Measurements from ENCODE around the gene BABAM2. TPM values are rescaled to one million over a fixed set of nuclear protein-coding genes. Genes with fewer than 3 reads are reported as not detected.

The BABAM2 gene
- total RNA-seq, 4 donors from 2014 or later, result 35.0 to 70.5 (median 51.5) TPM

DNA sequence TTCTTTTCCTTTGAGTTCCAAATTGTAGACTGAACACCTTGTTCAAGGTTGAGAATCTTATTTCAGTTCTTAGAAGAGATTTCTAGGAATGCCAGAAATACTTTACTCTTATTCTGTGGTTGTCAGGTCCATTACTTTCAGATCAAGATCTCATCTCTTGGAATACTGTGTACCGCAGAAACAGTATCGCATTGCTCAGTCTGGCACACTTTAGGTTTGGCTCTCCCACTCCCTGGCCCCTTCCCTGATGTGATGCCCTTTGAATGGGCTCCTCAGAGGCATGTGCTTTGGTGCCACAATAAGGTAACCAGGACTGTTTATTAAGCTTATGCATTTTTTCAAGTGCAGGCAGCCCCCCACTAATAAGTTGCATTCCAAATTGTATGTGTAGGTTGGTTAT is 257.5 kb downstream of the BABAM2 start:
- no peak for TF ChIP-seq POLR2A (IDR thresholded peaks at IDR 0.05)
- TF ChIP-seq, protein P1, sequence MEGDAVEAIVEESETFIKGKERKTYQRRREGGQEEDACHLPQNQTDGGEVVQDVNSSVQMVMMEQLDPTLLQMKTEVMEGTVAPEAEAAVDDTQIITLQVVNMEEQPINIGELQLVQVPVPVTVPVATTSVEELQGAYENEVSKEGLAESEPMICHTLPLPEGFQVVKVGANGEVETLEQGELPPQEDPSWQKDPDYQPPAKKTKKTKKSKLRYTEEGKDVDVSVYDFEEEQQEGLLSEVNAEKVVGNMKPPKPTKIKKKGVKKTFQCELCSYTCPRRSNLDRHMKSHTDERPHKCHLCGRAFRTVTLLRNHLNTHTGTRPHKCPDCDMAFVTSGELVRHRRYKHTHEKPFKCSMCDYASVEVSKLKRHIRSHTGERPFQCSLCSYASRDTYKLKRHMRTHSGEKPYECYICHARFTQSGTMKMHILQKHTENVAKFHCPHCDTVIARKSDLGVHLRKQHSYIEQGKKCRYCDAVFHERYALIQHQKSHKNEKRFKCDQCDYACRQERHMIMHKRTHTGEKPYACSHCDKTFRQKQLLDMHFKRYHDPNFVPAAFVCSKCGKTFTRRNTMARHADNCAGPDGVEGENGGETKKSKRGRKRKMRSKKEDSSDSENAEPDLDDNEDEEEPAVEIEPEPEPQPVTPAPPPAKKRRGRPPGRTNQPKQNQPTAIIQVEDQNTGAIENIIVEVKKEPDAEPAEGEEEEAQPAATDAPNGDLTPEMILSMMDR (IDR thresholded peaks at IDR 0.05), result no peak
- DNase-seq, result no peak
- no peaks in the 10 kb centered on the region for H3K4me1 ChIP-seq
- H3K36me3 ChIP-seq, result no peaks in the 10 kb centered on the region
- no peaks in the 10 kb centered on the region for H3K27me3 ChIP-seq
- no peaks in the 10 kb centered on the region for H3K9me3 ChIP-seq
- no peak overlapping the region for H3K4me3 ChIP-seq
- H3K27ac ChIP-seq, result no peak overlapping the region

DNA sequence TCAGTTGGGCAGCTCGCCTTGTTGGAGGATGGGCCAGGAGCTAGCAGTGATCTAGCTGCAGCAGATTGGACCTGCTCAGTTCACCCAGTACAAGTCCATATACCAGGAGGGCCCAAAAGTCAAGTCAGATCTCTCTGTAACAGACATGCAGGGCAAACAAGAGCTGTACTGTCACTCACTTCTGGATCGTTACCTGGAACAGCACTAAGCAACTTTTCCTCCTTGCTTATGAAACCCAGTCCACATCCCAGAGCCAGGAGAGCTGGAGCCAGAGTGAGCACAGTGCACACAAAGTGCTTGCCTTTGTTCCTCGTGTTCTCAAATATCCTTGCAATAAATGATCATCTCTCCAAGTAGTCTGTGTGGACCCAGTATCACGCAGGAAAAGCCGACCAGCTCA is 258.0 kb downstream of the BABAM2 start:
- H3K27me3 ChIP-seq, result no peaks in the 10 kb centered on the region
- H3K4me3 ChIP-seq, result no peak overlapping the region
- no peak for TF ChIP-seq POLR2A (IDR thresholded peaks at IDR 0.05)
- TF ChIP-seq, protein P1 (IDR thresholded peaks at IDR 0.05), result no peak
- no peak for DNase-seq
- no peaks in the 10 kb centered on the region for H3K36me3 ChIP-seq
- no peaks in the 10 kb centered on the region for H3K4me1 ChIP-seq
- no peaks in the 10 kb centered on the region for H3K9me3 ChIP-seq
- H3K27ac ChIP-seq, result no peak overlapping the region

GRCh38 chr2:28150236-28150915 is 259.8 kb downstream of the BABAM2 start:
- DNase-seq, result no peak
- Histone ChIP-seq H3K36me3 (no peaks in the 10 kb centered on the region), H3K9me3 (no peaks in the 10 kb centered on the region), H3K27ac (no peak overlapping the region), H3K27me3 (no peaks in the 10 kb centered on the region), H3K4me1 (peaks cover 0 to 8% (median 0%) of the 10 kb centered on the region in 4 donors), H3K4me3 (no peak overlapping the region)
- TF ChIP-seq POLR2A (IDR thresholded peaks at IDR 0.05), result no peak
- TF ChIP-seq, protein P1 (IDR thresholded peaks at IDR 0.05), result no peak

DNA sequence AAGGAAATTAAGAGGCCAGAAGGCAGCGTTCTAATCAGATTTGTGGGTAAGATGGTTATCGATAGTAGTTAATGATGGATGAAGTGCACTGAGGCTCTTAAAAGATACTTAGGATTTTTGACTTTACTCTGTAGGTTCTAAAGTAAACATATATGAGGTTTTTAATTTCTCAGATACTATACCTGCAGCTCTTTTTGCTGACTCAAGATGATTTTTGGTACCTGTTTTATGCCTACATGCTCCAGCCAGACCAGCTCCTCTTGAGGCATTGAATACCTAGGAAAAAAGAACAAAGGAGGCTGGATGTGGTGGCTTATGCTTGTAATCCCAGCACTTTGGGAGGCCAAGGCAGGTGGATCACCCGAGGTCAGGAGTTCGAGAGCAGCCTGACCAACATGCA is 260.5 kb downstream of the BABAM2 start:
- peaks cover 0 to 5% (median 0%) of the 10 kb centered on the region in 4 donors for H3K9me3 ChIP-seq
- TF ChIP-seq, protein P1 (IDR thresholded peaks at IDR 0.05), result no peak
- no peak for TF ChIP-seq POLR2A (IDR thresholded peaks at IDR 0.05)

DNA sequence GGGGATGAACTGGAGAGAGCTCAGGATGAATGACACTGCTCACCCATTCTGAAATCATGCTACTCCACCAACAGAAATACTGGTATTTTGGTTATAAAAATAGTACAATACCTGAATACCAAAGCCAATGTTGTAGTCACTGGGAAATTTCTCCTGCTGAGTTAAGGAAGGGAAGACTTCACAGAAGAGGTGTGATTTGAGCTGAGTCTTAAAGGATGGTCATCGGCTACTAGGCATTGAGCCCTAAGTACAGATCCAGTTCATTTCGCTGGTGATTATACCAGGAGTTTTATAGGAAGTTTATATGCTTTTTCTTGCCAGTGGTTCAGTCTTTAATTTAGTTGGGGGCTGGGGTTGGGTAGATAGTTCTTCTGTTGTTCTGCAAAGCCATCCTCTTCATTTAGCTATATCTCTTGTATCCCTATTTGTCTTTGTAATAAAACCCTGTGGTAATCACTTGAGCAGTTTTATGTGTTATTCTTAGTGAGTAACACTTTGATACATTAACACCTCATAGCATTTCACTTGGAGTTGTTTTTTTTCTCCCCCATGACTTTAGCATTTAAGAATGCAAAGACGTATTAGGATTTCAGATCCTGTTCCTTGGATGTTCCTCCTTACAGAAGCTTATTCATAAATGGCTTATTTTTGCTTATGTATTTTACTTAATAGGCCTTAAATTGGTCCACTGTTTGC is 262.2 kb downstream of the BABAM2 start:
- no peak for DNase-seq
- Histone ChIP-seq H3K27ac (no peak overlapping the region), H3K36me3 (no peaks in the 10 kb centered on the region), H3K27me3 (no peaks in the 10 kb centered on the region), H3K4me3 (no peak overlapping the region), H3K4me1 (peaks cover 0 to 8% (median 0%) of the 10 kb centered on the region in 4 donors), H3K9me3 (peaks cover 0 to 9% (median 0%) of the 10 kb centered on the region in 4 donors)
- TF ChIP-seq POLR2A (IDR thresholded peaks at IDR 0.05), result no peak
- TF ChIP-seq, protein P1 (IDR thresholded peaks at IDR 0.05), result no peak

More for the DNA sequence above, 260.5 kb downstream of the BABAM2 start:
- no peak for DNase-seq
- Histone ChIP-seq H3K27me3 (no peaks in the 10 kb centered on the region), H3K4me1 (peaks cover 0 to 8% (median 0%) of the 10 kb centered on the region in 4 donors), H3K36me3 (no peaks in the 10 kb centered on the region), H3K27ac (no peak overlapping the region), H3K4me3 (no peak overlapping the region)

Measured in Peyer's patch (tissue), 4 donors.